Osteoblast (primary cell): ENCODE measurements around the gene DCHS1. TPM values are rescaled to one million over a fixed set of nuclear protein-coding genes. Genes with fewer than 3 reads are reported as not detected.

Source experiments
- DNase-seq: peaks from one replicate; pipeline ENCODE4 v3.0.0; 2011; ENCODE audit warnings: low spot score, mixed read lengths; ENCODE audit not compliant: insufficient read length; ENCODE audit errors: missing footprints
- H2AFZ ChIP-seq: 2 replicates; pipeline ENCODE4 v1.6.0; 2011; ENCODE audit warnings: mild to moderate bottlenecking, low read length
- H3K27ac ChIP-seq: 2 replicates; pipeline ENCODE4 v1.5.1; 2011; ENCODE audit warnings: mild to moderate bottlenecking, low read depth, low read length, moderate library complexity
- H3K27me3 ChIP-seq: 2 replicates; pipeline ENCODE4 v1.6.0; 2012; ENCODE audit warnings: mild to moderate bottlenecking, control low read depth, inconsistent platforms, low read length, moderate library complexity; ENCODE audit not compliant: insufficient read depth
- H3K36me3 ChIP-seq: 2 replicates; pipeline ENCODE4 v1.5.1; 2011; ENCODE audit warnings: mild to moderate bottlenecking, low read length, control low read depth, moderate library complexity; ENCODE audit not compliant: insufficient read depth
- H3K4me1 ChIP-seq: 2 replicates; pipeline ENCODE4 v1.5.1; 2011; ENCODE audit warnings: mild to moderate bottlenecking, low read length, control low read depth, moderate library complexity; ENCODE audit not compliant: insufficient read depth
- H3K4me2 ChIP-seq: 2 replicates; pipeline ENCODE4 v1.6.0; 2011; ENCODE audit warnings: mild to moderate bottlenecking, low read length; ENCODE audit not compliant: insufficient read depth
- H3K4me3 ChIP-seq: fragments of 200-600 bp; sonication (generic); 3 replicates; pipeline ENCODE4 v1.5.1; 2012; ENCODE audit warnings: mild to moderate bottlenecking, low read length, inconsistent platforms; ENCODE audit not compliant: insufficient read depth
- H3K79me2 ChIP-seq: 2 replicates; pipeline ENCODE4 v1.6.0; 2012; ENCODE audit warnings: mild to moderate bottlenecking, low read length, control low read depth, inconsistent platforms; ENCODE audit not compliant: insufficient read depth
- H3K9me3 ChIP-seq: 2 replicates; pipeline ENCODE4 v1.5.1; 2011; ENCODE audit warnings: low read depth, low read length, control low read depth
- H4K20me1 ChIP-seq: 2 replicates; pipeline ENCODE4 v1.6.0; 2012; ENCODE audit warnings: mild to moderate bottlenecking, low read length, control low read depth; ENCODE audit not compliant: insufficient read depth
- total RNA-seq: library from RNA; depleted of rRNA; stranded (reverse); fragments of >200 nt; gene quantifications from 2 replicates; pipeline ENCODE4 v1.2.3, GENCODE V29; 2012
- TF ChIP-seq, protein P1 (sequence below): IDR thresholded peaks from 2 replicates; pipeline ENCODE4 v1.5.1; 2011; ENCODE audit warnings: mild to moderate bottlenecking, low read depth, low read length, moderate library complexity; ENCODE audit errors: extremely low read depth

DCHS1 gene
- total RNA-seq, 1 donor = 1.1 TPM

DNA sequence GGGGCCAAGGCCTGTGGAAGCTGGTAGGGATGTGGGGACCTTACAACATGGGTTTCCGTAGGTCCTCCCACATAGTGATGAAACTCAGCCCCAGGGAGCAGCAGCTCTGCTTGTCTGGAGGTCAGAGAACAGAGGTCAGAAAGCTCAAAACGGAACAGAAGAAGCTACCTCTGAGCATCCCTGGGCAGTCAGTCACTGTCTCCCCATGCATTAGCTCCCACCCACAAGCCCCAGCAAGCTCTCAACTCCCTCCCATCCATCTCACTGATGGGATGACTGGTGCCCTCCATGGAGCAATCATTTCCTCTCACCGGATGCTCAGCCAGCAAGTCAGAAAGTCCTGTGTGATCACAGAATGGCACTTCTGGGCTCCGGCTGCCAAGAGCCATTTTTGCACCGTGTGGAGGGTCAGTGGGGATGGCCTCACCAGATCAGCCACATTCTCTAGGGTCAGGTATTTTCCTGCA lies 38.3 kb downstream of the DCHS1 start:
- Histone ChIP-seq H3K27ac (peak overlapping the region; percentile 27), H3K36me3 (peaks cover 26% of the 10 kb centered on the region), H4K20me1 (no peaks in the 10 kb centered on the region), H3K4me1 (peaks cover 34% of the 10 kb centered on the region), H3K4me3 (peak overlapping the region; percentile 79), H3K27me3 (no peaks in the 10 kb centered on the region), H3K4me2 (peak overlapping the region; percentile 95), H2AFZ (no peak overlapping the region), H3K79me2 (peaks cover 23% of the 10 kb centered on the region), H3K9me3 (no peaks in the 10 kb centered on the region)
- peak; percentile 59 for DNase-seq
- TF ChIP-seq, protein P1, sequence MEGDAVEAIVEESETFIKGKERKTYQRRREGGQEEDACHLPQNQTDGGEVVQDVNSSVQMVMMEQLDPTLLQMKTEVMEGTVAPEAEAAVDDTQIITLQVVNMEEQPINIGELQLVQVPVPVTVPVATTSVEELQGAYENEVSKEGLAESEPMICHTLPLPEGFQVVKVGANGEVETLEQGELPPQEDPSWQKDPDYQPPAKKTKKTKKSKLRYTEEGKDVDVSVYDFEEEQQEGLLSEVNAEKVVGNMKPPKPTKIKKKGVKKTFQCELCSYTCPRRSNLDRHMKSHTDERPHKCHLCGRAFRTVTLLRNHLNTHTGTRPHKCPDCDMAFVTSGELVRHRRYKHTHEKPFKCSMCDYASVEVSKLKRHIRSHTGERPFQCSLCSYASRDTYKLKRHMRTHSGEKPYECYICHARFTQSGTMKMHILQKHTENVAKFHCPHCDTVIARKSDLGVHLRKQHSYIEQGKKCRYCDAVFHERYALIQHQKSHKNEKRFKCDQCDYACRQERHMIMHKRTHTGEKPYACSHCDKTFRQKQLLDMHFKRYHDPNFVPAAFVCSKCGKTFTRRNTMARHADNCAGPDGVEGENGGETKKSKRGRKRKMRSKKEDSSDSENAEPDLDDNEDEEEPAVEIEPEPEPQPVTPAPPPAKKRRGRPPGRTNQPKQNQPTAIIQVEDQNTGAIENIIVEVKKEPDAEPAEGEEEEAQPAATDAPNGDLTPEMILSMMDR = no peak

DNA sequence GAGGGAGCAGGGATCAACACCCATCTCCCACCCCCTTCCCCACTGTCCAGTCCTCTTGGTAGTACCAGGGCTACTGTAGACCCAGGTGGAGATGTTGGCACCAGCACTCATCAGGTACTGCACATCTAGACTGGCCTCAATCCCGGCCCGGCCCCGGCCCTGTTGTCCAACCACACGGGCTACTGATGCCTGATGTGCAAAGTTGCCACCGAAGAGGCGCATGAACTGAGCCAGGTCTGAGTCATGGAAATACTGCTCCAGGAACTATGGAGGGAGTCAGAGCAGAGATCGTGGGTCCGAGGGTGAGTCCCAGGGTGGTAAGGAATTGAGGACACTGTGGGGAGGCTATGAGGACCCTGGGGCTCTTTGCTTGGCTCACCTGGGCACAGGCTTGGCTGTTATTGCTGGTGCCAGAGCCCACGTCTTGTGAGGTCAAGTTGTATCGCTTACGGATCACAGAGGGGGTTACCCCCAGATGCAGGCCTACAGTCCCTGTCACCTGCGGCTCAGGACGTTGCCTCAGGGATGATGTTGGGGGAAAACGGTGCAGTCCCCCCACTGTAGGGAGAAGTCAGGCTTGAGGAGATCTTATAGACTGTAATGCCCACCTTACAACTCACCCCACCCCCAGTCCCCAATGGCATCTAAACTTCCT lies 38.9 kb downstream of the DCHS1 start:
- peak overlapping the region; percentile 19 for H3K27ac ChIP-seq
- peaks cover 35% of the 10 kb centered on the region for H3K4me1 ChIP-seq
- no peak overlapping the region for H2AFZ ChIP-seq
- no peaks in the 10 kb centered on the region for H3K27me3 ChIP-seq
- H3K79me2 ChIP-seq = peaks cover 24% of the 10 kb centered on the region
- TF ChIP-seq, protein P1 = no peak
- no peak for DNase-seq
- H3K36me3 ChIP-seq = peaks cover 26% of the 10 kb centered on the region
- H4K20me1 ChIP-seq = no peaks in the 10 kb centered on the region
- no peak overlapping the region for H3K4me2 ChIP-seq
- H3K4me3 ChIP-seq = no peak overlapping the region
- no peaks in the 10 kb centered on the region for H3K9me3 ChIP-seq

DNA sequence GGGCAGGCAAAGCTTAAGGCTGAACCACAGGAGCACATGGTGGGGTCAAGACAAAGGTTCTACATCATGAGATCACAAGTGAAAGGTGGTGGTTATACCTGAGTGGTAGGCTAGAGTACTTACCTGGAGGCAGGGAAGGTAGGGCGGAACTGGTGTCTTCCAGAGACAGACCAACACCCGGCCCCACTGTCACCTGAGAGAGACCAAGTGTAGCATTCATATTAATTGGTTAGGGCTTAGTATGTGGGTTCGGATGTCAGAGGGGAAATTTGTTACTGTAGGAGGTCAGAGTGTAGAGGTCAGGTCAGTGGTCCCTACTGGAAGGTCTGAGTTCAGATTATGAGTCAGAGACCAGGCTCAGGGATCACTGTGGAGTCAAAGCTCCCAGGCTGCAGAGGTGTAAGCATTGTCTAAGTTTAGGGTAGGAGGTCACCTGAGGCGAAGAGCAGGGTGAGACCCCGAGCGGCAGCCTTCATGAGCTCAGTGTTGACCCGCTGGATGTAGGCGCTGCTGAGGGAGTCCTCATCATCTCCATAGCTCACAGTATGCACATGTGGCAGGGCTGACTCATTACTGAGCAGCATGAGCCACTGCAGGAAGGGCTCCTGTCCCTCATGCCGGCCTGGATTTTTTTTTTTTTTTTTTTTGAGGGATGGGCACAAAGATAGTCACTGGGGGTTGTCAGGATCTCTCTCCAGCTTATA lies 39.6 kb downstream of the DCHS1 start:
- peaks cover 31% of the 10 kb centered on the region for H3K79me2 ChIP-seq
- peaks cover 30% of the 10 kb centered on the region for H3K36me3 ChIP-seq
- H3K4me2 ChIP-seq = no peak overlapping the region
- TF ChIP-seq, protein P1 = no peak
- no peaks in the 10 kb centered on the region for H3K27me3 ChIP-seq
- H3K4me3 ChIP-seq = no peak overlapping the region
- H3K27ac ChIP-seq = peak overlapping the region; percentile 19
- H4K20me1 ChIP-seq = peaks cover 3% of the 10 kb centered on the region
- no peaks in the 10 kb centered on the region for H3K9me3 ChIP-seq
- no peak overlapping the region for H2AFZ ChIP-seq
- H3K4me1 ChIP-seq = peaks cover 38% of the 10 kb centered on the region
- peak; percentile 87 for DNase-seq

DNA sequence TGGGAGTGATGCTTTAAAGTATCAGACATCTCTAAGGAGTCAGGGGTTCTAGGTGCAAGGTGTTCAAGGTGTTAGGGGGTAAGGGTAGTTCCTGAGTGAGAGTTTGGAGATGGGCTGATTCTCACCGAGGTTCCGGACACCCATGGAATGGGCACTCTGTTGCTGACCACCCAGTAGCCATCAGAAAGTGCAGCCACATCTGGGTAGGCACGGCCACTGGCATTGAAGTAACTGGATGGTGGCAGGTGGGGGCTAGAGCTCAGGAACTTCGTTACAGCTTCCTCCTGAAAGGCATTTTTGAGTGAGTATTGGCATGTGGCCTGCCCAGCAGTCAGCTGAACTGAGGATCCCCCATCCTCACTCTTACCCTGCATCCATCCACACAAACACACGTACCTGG lies 40.6 kb downstream of the DCHS1 start:
- H3K4me2 ChIP-seq = no peak overlapping the region
- no peak for DNase-seq
- H3K9me3 ChIP-seq = no peaks in the 10 kb centered on the region
- H3K4me1 ChIP-seq = peaks cover 42% of the 10 kb centered on the region
- peaks cover 41% of the 10 kb centered on the region for H3K79me2 ChIP-seq
- no peak overlapping the region for H3K4me3 ChIP-seq
- no peak overlapping the region for H3K27ac ChIP-seq
- no peak overlapping the region for H2AFZ ChIP-seq
- H4K20me1 ChIP-seq = peaks cover 12% of the 10 kb centered on the region
- peaks cover 40% of the 10 kb centered on the region for H3K36me3 ChIP-seq
- TF ChIP-seq, protein P1 = no peak
- no peaks in the 10 kb centered on the region for H3K27me3 ChIP-seq
